ENCODE results near the gene SDK1.
"Not testable (repeated sequence)": the region's sequence is repeated elsewhere in the genome, so short reads cannot be mapped to it uniquely, and the experiment has no call there.

SDK1 gene

GRCh38 chr7:3655635-3656034 lies 354.6 kb downstream of the SDK1 start:
- DNase-seq (no peak), ATAC-seq (no peak)

- ATAC-seq, result no peak
- DNase-seq, result no peak
These were observed 356.2 kb downstream of the SDK1 start for GRCh38 chr7:3657206-3657605.

- no peak for ATAC-seq
- no peak for DNase-seq
These were observed 367.7 kb downstream of the SDK1 start for GRCh38 chr7:3668743-3669142.

GRCh38 chr7:3670898-3671297 lies 369.8 kb downstream of the SDK1 start:
- ATAC-seq (no peak), DNase-seq (no peak)

GRCh38 chr7:3673524-3673923 lies 372.5 kb downstream of the SDK1 start:
- peak; percentile 59 for DNase-seq
- no peak for ATAC-seq

GRCh38 chr7:3678314-3678810 lies 377.3 kb downstream of the SDK1 start:
- no peak for ATAC-seq
- DNase-seq, result no peak

GRCh38 chr7:3682028-3682710 lies 381.1 kb downstream of the SDK1 start:
- DNase-seq (no peak), ATAC-seq (no peak)

GRCh38 chr7:3683546-3684539 lies 382.8 kb downstream of the SDK1 start:
- no peak for DNase-seq
- no peak for ATAC-seq

- ATAC-seq (no peak), DNase-seq (no peak)
These were observed 387.0 kb downstream of the SDK1 start for GRCh38 chr7:3688071-3688470.

GRCh38 chr7:3688842-3689241 lies 387.8 kb downstream of the SDK1 start:
- ATAC-seq, result no peak

GRCh38 chr7:3691478-3692158 lies 390.6 kb downstream of the SDK1 start:
- DNase-seq (no peak), ATAC-seq (no peak)

More at GRCh38 chr7:3688842-3689241, 387.8 kb downstream of the SDK1 start:
- no peak for DNase-seq

GRCh38 chr7:3695602-3696001 lies 394.6 kb downstream of the SDK1 start:
- no peak for DNase-seq
- ATAC-seq, result no peak

- DNase-seq, result no peak
- ATAC-seq, result no peak
These were observed 395.1 kb downstream of the SDK1 start for GRCh38 chr7:3696113-3696512.

GRCh38 chr7:3697472-3697871 lies 396.4 kb downstream of the SDK1 start:
- ATAC-seq (no peak), DNase-seq (no peak)

- no peak for DNase-seq
- no peak for ATAC-seq
These were observed 404.2 kb downstream of the SDK1 start for GRCh38 chr7:3705258-3705657.

GRCh38 chr7:3706091-3706490 lies 405.0 kb downstream of the SDK1 start:
- DNase-seq, ATAC-seq: not testable (repeated sequence)

GRCh38 chr7:3710122-3710521 lies 409.1 kb downstream of the SDK1 start:
- DNase-seq, result no peak
- ATAC-seq, result no peak

- DNase-seq (no peak), ATAC-seq (no peak)
These were observed 409.5 kb downstream of the SDK1 start for GRCh38 chr7:3710531-3710930.

GRCh38 chr7:3712841-3713240 lies 411.8 kb downstream of the SDK1 start:
- no peak for ATAC-seq
- no peak for DNase-seq

GRCh38 chr7:3721422-3721821 lies 420.4 kb downstream of the SDK1 start:
- no peak for DNase-seq
- ATAC-seq, result no peak

- DNase-seq, result peak; percentile 14
- no peak for ATAC-seq
These were observed 421.4 kb downstream of the SDK1 start for GRCh38 chr7:3722396-3722922.

Measured in stimulated activated naive CD8-positive, alpha-beta T cell treated with anti-CD3 and anti-CD28 coated beads, Interleukin-15, Interleukin-2, amounts not matched to agents 100 U/mL and 50 U/mL, for 24 hours (primary cell).